HEK293T (cell line): Measurements from ENCODE around the gene SH3BP2.

Experiments used
- ARNT ChIP-seq: fragments of 450-650 bp; IDR thresholded peaks from 2 replicates; pipeline ENCODE4 v1.6.1; 2017; ENCODE audit warnings: mild to moderate bottlenecking
- BHLHE40 ChIP-seq: fragments of 450-650 bp; IDR thresholded peaks from 2 replicates; pipeline ENCODE4 v1.6.1; 2016; ENCODE audit warnings: mild to moderate bottlenecking, moderate library complexity, borderline replicate concordance
- CTBP1 ChIP-seq: fragments of 450-650 bp; IDR thresholded peaks from 2 replicates; pipeline ENCODE4 v1.6.1; 2016; ENCODE audit warnings: borderline replicate concordance
- ELF4 ChIP-seq: fragments of 450-650 bp; IDR thresholded peaks from 2 replicates; pipeline ENCODE4 v1.6.1; 2017; ENCODE audit warnings: antibody characterized with exemption
- FOXA1 ChIP-seq: fragments of 450-650 bp; IDR thresholded peaks from 2 replicates; pipeline ENCODE4 v1.6.1; 2016; ENCODE audit warnings: mild to moderate bottlenecking
- FOXK2 ChIP-seq: fragments of 450-650 bp; IDR thresholded peaks from 2 replicates; pipeline ENCODE4 v1.6.1; 2016; ENCODE audit warnings: mild to moderate bottlenecking
- FOXM1 ChIP-seq: fragments of 450-650 bp; IDR thresholded peaks from 2 replicates; pipeline ENCODE4 v1.6.1; 2017; ENCODE audit warnings: mild to moderate bottlenecking, borderline replicate concordance
- HDGF ChIP-seq: fragments of 450-650 bp; IDR thresholded peaks from 2 replicates; pipeline ENCODE4 v1.6.1; 2017; ENCODE audit warnings: antibody characterized with exemption, borderline replicate concordance
- L3MBTL2 ChIP-seq: fragments of 450-650 bp; conservative IDR thresholded peaks from 2 replicates; pipeline ENCODE4 v1.6.1; 2016; ENCODE audit warnings: mild to moderate bottlenecking
- NFRKB ChIP-seq: fragments of 450-650 bp; IDR thresholded peaks from 2 replicates; pipeline ENCODE4 v1.6.1; 2016; ENCODE audit warnings: mild to moderate bottlenecking, moderate library complexity
- SP1 ChIP-seq: fragments of 450-650 bp; IDR thresholded peaks from 2 replicates; pipeline ENCODE4 v1.6.1; 2017
- SUZ12 ChIP-seq: fragments of 450-650 bp; IDR thresholded peaks from 2 replicates; pipeline ENCODE4 v1.6.1; 2016; ENCODE audit warnings: mild to moderate bottlenecking
- ZNF384 ChIP-seq: fragments of 450-650 bp; IDR thresholded peaks from 2 replicates; pipeline ENCODE4 v1.6.1; 2016

- TF ChIP-seq SP1 (no peak), ZNF384 (no peak), SUZ12 (no peak), ARNT (no peak), FOXM1 (no peak), HDGF (no peak), L3MBTL2 (no peak), FOXK2 (no peak), NFRKB (no peak), ELF4 (no peak), CTBP1 (no peak), BHLHE40 (no peak), FOXA1 (no peak)
Observed at GRCh38 chr4:2804973-2805501, 12.2 kb downstream of the SH3BP2 start.
